GM19455 (cell line): ENCODE results near the gene STOX2.

Experiments
- ATAC-seq: cut with Tn5 transposase; IDR thresholded peaks from one replicate; pipeline ENCODE4 v1.9.1; 2021; ENCODE audit not compliant: unreplicated experiment

The STOX2 gene, protein sequence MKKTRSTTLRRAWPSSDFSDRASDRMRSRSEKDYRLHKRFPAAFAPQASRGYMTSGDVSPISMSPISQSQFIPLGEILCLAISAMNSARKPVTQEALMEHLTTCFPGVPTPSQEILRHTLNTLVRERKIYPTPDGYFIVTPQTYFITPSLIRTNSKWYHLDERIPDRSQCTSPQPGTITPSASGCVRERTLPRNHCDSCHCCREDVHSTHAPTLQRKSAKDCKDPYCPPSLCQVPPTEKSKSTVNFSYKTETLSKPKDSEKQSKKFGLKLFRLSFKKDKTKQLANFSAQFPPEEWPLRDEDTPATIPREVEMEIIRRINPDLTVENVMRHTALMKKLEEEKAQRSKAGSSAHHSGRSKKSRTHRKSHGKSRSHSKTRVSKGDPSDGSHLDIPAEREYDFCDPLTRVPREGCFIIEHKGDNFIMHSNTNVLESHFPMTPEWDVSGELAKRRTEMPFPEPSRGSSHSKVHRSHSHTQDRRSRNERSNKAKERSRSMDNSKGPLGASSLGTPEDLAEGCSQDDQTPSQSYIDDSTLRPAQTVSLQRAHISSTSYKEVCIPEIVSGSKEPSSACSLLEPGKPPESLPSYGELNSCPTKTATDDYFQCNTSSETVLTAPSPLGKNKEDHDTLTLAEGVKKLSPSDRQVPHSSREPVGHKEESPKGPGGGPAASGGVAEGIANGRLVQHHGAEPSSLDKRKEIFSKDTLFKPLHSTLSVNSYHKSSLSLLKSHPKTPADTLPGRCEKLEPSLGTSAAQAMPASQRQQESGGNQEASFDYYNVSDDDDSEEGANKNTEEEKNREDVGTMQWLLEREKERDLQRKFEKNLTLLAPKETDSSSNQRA (N-terminal part only)

DNA sequence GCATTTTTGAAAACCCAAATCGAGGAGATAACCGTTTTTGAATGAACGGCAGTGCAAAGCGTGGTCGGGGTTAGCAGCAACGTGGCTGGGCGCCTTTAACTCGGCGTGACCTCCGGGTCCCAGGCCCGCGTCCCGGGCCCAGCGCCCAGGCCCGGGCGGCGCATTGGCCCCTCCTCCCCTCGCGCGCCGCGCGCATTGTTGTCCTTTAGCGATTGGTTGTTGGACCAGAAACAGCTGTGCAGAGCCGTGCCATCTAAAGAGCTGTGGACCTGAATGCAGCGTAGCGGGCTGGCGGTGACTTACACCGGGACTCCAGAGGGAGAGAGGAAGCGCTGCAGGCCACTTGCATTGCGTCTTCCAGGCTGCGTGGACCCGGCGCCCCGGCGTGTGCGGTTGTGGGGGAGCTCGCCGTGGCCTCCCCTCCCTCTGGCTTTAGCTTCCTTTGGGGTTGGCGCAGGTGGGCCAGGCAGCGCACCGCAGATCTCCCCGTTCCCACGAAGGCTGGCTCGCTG, at the start of gene STOX2:
Gene STOX2, plus strand, starts transcription at position 227 of the 512 bp plus-strand sequence. CDS start 1,484 bp downstream, outside the sequence.
- no peak for ATAC-seq

- ATAC-seq, result no peak
Observed at GRCh38 chr4:183855323-183856190, 49.5 kb upstream of the STOX2 start.

DNA sequence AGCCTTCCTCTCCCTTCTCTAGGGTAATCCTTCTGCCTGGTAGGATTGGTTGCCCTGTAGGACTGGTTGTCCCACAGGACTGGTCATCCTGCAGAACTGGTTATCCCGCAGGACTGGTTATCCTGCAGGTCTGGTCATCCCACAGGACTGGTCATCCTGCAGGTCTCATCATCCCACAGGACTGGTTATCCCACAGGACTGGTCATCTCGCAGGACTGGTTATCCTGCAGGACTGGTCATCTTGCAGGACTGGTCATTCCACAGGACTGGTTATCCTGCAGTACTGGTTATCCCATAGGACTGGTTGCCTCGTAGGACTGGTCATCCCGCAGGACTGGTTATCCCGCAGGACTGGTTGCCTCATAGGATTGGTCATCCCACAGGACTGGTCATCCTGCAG, 48.1 kb upstream of the STOX2 start:
- ATAC-seq, result no peak

- no peak for ATAC-seq
Observed at GRCh38 chr4:183858011-183858615, 47.0 kb upstream of the STOX2 start.

DNA sequence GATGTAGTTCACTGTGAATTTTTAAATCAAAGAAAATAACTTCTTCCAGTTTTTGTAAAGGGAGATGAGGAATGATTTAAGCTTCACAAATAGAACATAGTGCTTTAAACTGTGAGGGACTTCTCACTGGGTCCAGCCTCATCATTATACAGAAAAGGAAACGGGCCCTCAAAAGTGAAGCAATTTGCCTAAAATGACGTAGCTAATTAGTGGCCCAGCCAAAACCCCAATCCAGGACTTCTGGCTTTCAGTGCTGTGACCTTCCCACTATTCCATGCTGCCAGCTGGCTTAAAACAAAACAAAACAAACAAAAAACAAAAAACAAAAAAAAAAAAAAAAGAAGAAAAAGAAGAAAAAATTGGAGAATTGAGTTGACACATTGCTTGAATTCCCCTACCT, 45.0 kb upstream of the STOX2 start:
- ATAC-seq, result no peak

- ATAC-seq, result no peak
Observed at GRCh38 chr4:183860731-183861130, 44.4 kb upstream of the STOX2 start.

DNA sequence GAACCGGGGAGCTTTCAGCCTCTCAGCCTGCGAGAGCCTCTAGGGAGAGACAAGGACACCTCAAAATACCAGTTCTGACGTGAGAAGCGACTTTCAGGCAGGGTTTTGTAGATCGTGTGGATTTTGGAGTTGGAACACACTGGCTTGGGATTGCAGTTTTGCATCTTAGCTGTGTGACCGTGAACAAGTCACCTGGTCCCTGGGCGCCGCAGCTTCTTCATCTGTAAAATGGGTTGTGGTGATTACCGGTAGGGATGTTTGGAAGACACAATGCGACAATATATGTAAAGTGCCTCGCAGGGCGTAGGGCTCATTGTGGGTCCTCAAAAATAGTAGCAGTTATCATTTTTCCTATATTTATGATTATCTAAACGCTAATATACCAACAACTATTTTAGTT, 43.7 kb upstream of the STOX2 start:
- no peak for ATAC-seq

GRCh38 chr4:183863155-183863825, 41.8 kb upstream of the STOX2 start:
- ATAC-seq, result no peak

DNA sequence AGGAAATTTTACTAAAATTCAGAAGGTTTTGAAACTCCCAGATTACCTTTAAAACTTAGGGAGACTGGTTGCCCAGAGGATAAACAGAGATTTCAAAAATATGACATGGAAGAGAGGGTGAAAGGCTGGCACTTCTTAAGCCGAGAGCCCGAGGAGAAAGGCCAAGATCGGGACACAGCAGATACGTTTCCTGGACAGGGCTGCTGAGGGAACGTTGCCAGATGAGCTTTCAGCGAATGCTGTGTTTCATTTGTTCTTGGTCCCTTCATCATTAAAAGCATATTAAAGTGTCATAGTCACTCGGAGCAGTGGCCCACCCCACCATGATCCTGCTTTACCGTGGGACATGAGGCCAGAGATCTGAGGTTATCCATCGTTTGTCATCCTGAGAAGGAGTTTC, 37.9 kb upstream of the STOX2 start:
- no peak for ATAC-seq

DNA sequence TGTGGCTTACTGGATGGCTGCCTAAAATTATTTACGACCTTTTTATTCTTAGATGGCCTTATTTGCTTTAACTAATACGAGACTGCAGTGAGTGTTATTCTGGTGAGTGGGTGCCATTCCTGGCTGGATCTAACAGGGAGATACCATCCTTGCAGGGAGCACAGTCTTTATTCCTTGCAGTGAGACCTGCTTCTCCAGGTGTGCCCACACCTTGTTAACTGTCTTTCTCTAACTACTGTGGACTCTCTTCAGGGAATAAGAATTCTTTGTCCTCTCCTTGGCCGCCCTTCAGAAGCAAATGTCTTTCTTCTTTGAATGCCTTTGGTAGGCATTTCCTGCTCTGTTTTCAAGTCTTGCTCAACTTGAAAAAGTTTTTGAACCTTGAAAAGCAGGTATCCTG, 34.1 kb upstream of the STOX2 start:
- ATAC-seq, result no peak

- no peak for ATAC-seq
Observed at GRCh38 chr4:183871581-183871980, 33.5 kb upstream of the STOX2 start.

GRCh38 chr4:183872531-183872930, 32.6 kb upstream of the STOX2 start:
- ATAC-seq, result no peak

DNA sequence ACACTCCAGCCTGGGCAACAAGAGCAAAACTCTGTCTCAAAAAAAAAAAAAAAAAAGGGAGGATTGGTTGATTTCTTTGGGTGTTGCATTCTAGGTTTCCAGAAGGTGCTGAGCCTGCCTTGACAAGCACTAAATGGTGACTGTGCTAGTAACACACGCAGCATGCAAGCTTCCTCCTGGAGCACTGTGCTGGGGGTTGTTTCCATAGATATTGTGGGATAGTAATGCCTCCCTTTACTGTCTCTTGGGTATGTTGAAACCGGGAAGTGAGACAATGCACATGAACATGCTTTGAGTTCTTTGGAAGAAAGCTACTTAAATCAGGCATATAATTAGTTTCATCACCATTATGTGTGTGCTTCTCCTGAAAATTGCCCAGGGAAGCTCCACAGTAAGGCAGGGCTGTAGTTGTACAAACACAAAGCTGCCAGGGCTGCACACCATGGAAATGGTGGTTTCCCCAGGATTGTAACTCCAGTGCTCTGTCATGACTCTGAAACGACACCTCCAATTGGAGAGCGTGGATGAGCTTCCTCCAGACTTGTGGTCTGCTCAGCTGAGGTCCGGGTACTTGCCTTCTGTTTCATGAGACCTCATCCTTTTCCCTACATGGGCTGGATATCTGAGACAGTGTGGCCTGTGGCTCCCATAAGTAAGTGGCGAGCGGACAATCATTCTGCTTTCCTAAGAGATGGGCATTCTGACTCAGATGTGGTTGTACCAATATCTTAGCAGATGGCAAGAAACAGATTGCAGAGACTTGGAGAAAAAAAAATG, 31.5 kb upstream of the STOX2 start:
- ATAC-seq, result no peak

DNA sequence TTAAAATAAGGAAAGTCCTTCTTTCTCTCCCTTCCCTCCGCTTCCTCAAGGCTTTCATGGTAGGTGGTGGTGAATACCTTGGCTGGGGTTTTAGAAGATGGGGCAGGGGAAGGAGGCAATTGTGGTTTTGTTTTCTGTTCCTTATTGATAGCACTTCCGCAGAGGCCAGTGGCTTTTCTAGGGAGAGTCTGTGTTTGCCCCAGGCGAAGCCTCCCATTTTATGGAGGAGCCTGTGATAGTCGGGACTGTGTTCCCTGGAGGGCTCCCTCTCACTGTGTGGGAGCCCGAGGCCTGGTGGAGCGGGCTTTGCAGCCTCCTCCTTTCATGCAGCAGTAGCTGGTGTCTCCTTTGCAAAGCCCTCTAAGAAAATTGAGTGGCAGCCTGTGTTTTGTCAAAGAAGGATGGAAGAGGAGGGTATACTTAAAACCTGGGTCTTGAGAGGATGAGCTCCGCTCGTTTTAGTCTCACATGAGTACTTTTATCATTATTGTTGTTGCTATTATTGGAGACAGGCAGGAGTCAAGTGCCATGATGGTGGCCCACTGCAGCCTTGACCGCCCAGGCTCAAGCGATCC, 29.8 kb upstream of the STOX2 start:
- ATAC-seq, result no peak

- ATAC-seq, result no peak
Observed at GRCh38 chr4:183876268-183876934, 28.7 kb upstream of the STOX2 start.

DNA sequence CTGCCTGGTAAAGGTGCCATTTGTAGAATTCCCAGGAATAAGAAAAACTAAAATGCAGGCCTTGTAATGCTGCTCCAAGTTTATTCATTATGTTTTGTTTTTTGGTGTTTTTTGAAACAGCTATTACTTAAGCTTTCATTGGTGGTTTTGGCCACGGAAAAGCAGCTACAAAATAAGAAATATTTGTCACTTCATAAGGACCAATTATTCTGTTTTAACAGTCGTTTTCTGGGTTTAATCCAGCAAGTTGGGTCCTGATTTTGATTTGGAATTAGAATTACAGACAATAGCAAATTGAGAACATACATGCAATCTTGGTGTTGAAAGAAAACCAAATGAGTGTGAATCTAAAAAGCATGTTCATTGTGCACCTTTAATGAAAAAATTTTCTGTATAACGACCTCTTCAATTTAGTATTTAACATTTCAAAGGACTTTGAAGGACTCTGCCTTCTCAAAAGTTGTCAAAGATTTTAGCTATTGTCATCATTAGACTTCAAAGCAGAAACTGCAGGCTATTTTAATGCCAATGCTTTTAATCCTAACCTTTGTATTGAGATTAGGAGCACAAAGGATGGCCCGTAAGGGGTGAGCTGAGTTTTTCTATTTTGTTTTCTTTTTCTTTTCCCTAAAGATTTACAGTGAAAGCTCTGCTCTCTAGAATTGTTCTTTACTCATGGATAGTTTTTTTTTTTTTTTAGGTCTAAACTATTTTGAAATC, 26.7 kb upstream of the STOX2 start:
- no peak for ATAC-seq

DNA sequence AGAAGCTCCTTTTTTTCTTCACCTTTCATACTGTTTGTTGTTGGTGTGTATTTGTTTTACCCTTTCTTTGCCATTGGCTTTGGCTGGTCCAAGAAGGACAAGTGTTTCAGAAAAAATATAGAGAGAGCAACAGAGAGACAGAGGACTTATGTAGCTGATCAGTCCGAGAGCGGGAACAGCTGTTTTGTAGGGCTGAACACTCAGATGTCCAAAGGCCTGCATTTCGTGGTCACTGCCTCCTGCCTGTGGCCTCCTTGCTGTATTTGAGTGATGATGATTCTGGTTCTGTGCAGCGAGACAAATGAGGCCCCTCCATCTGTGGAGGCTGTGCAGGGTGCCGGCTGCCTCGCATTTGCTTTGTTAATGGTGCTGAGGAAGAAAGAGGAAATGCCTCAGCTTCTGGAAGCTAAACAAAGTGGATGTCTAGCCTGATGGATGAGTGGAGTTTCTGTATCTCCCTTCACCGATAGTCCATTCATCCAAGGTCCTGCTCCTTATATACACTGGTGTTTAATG, 19.8 kb upstream of the STOX2 start:
- no peak for ATAC-seq
